ENCODE results near the gene ZNF106.

The ZNF106 gene

GRCh38 chr15:42471002-42471401 is 19.9 kb downstream of the ZNF106 start:
- no peak for DNase-seq

DNA sequence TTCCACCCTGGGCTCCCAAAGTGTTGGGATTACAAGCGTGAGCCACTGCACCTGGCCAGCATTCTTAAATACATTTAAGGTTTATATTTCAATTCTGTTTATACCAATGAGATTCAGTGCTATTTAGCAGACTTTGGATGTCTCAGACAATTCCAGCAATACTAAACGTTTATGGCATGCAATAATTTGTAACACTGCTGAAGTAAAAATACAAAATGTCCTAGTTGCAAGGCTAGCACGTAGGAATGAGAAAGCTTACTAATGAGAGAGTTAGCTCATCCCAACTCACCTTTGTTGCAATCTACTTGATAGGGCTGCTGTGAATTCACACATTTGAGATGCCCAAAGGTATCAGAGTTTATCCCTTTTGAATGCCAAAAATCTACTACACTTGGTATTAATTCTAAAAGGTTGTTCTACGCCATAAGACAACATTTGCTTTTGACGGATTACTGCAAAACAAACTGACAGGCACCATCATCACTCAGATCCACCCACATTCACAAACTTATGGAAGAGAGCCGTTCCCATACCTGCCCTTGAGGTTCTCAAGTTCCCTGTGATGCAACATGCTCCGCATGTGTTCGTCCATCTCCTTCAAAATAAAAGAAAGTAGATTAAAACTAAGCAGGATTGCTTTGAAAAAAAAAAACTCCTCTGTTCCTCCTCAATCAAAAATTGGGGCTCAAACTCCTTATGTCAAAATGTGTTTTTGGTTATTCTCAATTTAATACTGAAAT is 25.3 kb downstream of the ZNF106 start:
- DNase-seq = no peak

- DNase-seq = no peak
Measured at GRCh38 chr15:42461261-42461660, 29.7 kb downstream of the ZNF106 start.

DNA sequence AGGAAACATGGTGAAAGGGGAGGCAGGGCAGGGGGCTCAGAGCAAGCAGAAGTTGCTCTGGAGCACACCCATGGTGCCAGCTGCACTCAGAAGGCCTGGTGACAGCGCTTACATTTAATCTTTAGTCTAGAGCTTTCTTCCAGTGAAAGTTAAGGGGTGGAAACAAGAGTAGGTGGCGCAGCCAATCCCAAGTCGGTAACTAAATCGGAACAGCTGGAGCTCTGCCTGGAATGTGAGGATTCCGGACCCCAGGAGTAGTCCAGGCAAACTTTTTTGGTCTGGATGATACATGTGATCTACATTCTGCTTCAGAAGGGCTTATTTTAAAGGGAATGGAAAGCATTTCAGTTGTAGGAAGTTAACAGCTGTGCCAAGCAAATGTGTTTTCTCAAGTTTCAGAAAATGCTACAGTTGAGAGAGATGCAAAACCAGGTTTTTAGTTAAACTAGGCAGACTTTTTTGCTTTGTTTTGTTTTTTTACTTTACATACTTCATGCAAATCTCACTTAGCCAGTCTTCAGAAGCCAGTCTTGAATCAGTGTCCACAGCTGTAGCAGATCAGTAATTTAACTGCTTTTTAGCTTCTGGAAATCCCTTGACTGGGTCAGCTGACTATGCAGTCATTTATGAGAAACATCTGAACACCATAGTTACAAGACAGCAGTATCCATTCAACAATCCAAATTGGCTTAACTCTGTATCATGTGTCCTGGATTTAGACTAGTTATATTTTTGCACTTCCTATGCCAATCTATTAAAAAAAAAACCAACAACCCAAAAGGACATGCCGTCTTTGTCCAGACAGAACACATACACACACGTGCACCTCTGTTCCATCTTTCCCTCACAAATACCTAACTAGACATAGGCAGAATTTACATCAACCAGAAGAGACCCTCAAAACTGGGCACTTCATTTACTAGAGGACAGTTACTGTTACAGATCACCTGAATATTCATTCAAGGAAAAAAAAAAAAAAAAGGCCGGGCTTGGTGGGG is 33.2 kb downstream of the ZNF106 start:
- DNase-seq = no peak

DNA sequence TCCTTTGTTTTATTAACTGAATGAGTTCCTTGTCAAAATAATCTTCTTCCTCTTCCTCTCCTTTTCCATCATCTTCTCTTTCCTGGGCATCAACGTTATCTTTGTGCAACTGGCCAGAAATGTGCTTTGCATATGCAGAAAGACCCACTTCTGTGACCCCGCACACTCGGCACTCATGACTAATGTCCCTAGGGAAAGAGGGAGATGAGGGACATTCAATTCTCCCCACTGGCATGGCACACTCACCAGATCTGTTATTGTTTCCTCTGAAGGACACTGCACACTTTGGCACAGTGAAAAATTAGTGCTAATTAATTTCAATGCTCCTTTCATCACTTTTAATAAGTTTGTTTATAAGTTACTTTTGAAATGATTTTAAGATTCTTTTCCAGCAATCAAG is 34.0 kb downstream of the ZNF106 start:
- no peak for DNase-seq

GRCh38 chr15:42456531-42456930 is 34.4 kb downstream of the ZNF106 start:
- no peak for DNase-seq

DNA sequence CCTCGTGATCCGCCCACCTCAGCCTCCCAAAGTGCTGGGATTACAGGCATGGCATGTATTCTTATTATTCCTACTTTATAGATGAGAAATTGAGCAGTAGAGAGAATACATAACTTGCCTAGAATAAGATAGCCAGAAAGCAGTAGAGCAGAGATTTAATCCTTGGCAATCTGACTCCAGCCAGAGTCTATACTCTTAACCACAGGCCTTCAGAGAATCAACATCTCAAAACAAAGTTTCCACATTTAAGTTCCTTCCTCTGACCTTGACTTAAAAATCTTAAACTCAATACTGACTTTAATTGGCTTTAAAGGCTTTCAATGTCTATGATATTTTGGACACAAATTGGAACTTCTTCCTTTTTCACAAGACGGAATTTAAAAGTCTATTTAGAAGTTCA is 37.1 kb downstream of the ZNF106 start:
- no peak for DNase-seq

DNA sequence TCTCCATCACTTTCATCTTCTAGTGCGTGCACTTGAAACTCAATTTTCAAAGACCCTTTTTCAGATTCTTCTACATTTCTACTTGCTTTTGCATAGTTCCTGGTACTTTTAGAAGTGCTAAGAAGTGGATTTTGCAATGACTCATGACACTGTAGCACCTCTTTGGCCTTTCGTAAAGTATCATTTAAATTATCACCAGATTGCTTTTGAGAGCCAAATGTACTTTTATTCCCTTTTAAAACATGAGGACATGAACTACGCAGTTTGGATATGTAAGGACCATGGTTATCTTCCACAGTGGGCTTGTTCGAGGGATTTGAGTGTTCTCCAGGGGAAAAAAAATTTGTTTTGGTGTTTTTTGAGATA is 40.5 kb downstream of the ZNF106 start:
- no peak for DNase-seq

DNA sequence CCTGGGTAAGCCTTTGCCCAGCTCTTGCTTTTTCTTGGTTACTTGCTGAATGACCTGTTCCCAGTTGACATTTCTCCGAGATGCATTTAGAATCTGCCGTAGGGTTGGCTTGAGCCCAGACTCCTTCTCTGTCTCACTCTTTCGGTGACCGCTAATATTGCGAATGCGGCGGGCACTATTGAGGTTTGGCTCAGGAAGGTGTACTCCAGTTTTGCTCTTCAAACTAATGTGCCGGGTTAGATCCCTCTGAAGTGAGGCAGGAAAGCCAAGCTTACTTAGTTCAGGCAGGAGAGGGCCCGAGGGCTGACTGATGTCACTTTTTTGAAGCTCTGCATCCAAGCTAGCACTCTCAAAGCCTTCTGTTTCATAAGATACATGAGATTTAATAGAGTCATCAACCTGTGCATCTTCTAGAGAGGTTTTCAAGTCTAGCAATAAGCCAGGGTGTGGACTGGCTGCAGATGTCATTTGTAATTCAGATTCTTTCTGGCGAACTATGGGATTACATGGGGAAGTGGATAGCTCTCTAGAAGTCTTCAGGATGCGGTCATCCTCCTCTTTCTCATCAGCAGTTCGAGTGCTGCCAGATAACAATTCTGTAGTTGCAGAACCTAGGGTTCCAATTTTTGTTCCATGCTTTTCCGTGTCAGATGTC is 41.0 kb downstream of the ZNF106 start:
- DNase-seq = no peak

GRCh38 chr15:42448281-42448680 is 42.7 kb downstream of the ZNF106 start:
- no peak for DNase-seq

- DNase-seq = no peak
Measured at GRCh38 chr15:42447599-42447998, 43.3 kb downstream of the ZNF106 start.

GRCh38 chr15:42445551-42445950 is 45.4 kb downstream of the ZNF106 start:
- no peak for DNase-seq

GRCh38 chr15:42444415-42445063 is 46.4 kb downstream of the ZNF106 start:
- no peak for DNase-seq

- no peak for DNase-seq
Measured at GRCh38 chr15:42427429-42428223, 63.3 kb downstream of the ZNF106 start.

DNA sequence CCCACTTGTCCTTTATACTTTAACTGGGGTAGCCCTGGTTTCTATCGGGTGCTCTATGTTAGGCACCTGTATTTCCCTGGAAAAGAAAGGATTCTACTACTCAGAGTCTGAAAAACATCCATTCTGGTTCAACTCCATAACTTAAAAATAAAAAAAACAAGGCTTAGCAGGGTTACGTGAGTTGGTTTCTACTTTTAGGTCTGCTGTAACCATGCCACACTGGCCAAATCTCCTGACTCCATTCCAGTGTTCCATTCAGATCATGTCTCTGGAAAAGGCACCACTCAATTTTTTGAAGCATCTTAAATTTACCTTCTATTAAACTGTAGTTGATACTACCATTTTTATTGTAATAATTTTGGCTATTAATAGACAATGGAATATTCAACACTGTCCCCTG is 69.6 kb downstream of the ZNF106 start:
- DNase-seq = no peak

GRCh38 chr15:42419369-42419768 is 71.6 kb downstream of the ZNF106 start:
- DNase-seq = no peak

- no peak for DNase-seq
Measured at GRCh38 chr15:42413920-42414319, 77.0 kb downstream of the ZNF106 start.

DNA sequence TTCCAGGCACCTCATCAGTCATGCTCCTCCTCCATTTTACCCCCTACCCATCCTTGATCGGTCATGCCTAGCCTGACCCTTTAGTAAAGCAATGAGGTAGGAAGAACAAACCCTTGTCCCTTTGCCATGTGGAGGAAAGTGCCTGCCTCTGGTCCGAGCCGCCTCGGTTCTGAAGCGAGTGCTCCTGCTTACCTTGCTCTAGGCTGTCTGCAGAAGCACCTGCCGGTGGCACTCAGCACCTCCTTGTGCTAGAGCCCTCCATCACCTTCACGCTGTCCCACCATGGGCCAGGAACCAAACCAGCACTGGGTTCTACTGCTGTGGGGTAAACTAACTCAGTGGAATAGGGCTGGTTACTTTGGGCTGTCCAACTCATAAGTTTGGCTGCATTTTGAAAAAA is 79.1 kb downstream of the ZNF106 start:
- no peak for DNase-seq

GRCh38 chr15:42409011-42409410 is 81.9 kb downstream of the ZNF106 start:
- DNase-seq = no peak

GRCh38 chr15:42408178-42408577 is 82.8 kb downstream of the ZNF106 start:
- no peak for DNase-seq

GRCh38 chr15:42405863-42406482 is 85.0 kb downstream of the ZNF106 start:
- DNase-seq = no peak
